Panc1 (cell line): ENCODE measurements around the gene TTBK1. TPM values are rescaled to one million over a fixed set of nuclear protein-coding genes. Genes with fewer than 3 reads are reported as not detected.

Experiments used
- ATAC-seq: fragments of 200-7000 bp; cut with Tn5 transposase; 2 replicates; pipeline ENCODE4 v1.9.1; 2020; ENCODE audit warnings: mild to moderate bottlenecking, moderate library complexity
- BruUV-seq: library from RNA; stranded (reverse); fragments of 400-500 nt; replicated peaks from 2 replicates; lab custom pipeline; 2021; lab: Mats Ljungman, UMichigan
- CTCF ChIA-PET: fragments of 300-600 bp; sonication (Branson Sonifier 250); formaldehyde crosslinking; loops from one replicate; lab custom pipeline; 2022; ENCODE audit warnings: antibody characterized with exemption; lab: Charles Lee
- POLR2A ChIA-PET: fragments of 300-600 bp; sonication (Branson Sonifier 250); formaldehyde crosslinking; loops from one replicate; lab custom pipeline; 2022; ENCODE audit warnings: antibody characterized with exemption; lab: Charles Lee
- DNase-seq: peaks from one replicate; pipeline ENCODE4 v3.0.0-alpha.2; 2010; ENCODE audit warnings: low read depth, low spot score
- H3K27ac ChIP-seq: 2 replicates; pipeline ENCODE4 v1.5.1; 2011; ENCODE audit warnings: mild to moderate bottlenecking, low read length, inconsistent platforms
- H3K27me3 ChIP-seq: fragments of 200-500 bp; sonication (Bioruptor generic); 2 replicates; pipeline ENCODE4 v1.6.0; 2014; ENCODE audit warnings: low read length, inconsistent platforms; ENCODE audit not compliant: control insufficient read depth, insufficient read depth
- H3K36me3 ChIP-seq: fragments of 200-500 bp; sonication (Bioruptor generic); 2 replicates; pipeline ENCODE4 v1.5.1; 2014; ENCODE audit warnings: inconsistent platforms, mild to moderate bottlenecking, low read length, moderate library complexity; ENCODE audit not compliant: control insufficient read depth, insufficient read depth
- H3K4me1 ChIP-seq: 2 replicates; pipeline ENCODE4 v1.5.1; 2011; ENCODE audit warnings: inconsistent platforms, mild to moderate bottlenecking, low read length, moderate library complexity; ENCODE audit not compliant: control insufficient read depth, insufficient read depth
- H3K4me3 ChIP-seq, 2 experiments: 2 replicates each; pipeline ENCODE4 v1.5.1; 2011 to 2012; ENCODE audit warnings: low read depth in 2 of 2, low read length in 2 of 2, mild to moderate bottlenecking in 2 of 2, inconsistent platforms in 1 of 2, moderate library complexity in 1 of 2
- H3K9me3 ChIP-seq: fragments of 200-500 bp; sonication (Bioruptor generic); 2 replicates; pipeline ENCODE4 v1.5.1; 2014; ENCODE audit warnings: low read depth, mild to moderate bottlenecking, inconsistent platforms, low read length, moderate library complexity; ENCODE audit not compliant: control insufficient read depth, insufficient read depth
- CTCF ChIP-seq: fragments of 450-650 bp; IDR thresholded peaks from 2 replicates; pipeline ENCODE4 v1.5.1; 2017; ENCODE audit warnings: mild to moderate bottlenecking
- POLR2AphosphoS5 ChIP-seq: IDR thresholded peaks from 2 replicates; pipeline ENCODE4 v1.6.1; 2012; ENCODE audit warnings: mild to moderate bottlenecking, low read depth, low read length, moderate library complexity
- REST ChIP-seq, 2 experiments: IDR thresholded peaks; 2 replicates each; pipeline ENCODE4 v1.6.1; 2011 to 2012; ENCODE audit warnings: low read depth in 2 of 2, control low read depth in 1 of 2, low read length in 1 of 2, mild to moderate bottlenecking in 1 of 2, moderate library complexity in 1 of 2; ENCODE audit not compliant: insufficient read depth in 1 of 2
- SIN3A ChIP-seq: IDR thresholded peaks from 2 replicates; pipeline ENCODE4 v1.6.1; 2012; ENCODE audit warnings: low read depth, mild to moderate bottlenecking, low read length, moderate library complexity, borderline replicate concordance; ENCODE audit not compliant: insufficient read depth
- TCF7L2 ChIP-seq: IDR thresholded peaks from 2 replicates; pipeline ENCODE4 v1.6.1; 2011; ENCODE audit warnings: mild to moderate bottlenecking, low read depth, low read length, inconsistent platforms
- in situ Hi-C: cut with HindIII; loops from 2 replicates; pipeline ENCODE4 v1.10.0; 2016; ENCODE audit warnings: low sequenced_read_pairs, low pct_unique_long_range_greater_than_20kb
- intact Hi-C: fragments of 100-400 bp; cut with micrococcal nuclease; formaldehyde crosslinking; loops from one replicate; pipeline ENCODE4 v1.10.0; 2022; ENCODE audit not compliant: unreplicated experiment
- total RNA-seq: library from RNA; stranded (reverse); gene quantifications from one replicate; pipeline ENCODE4 v1.2.1, GENCODE V29; 2021; ENCODE audit not compliant: unreplicated experiment

Gene TTBK1
- total RNA-seq, 1 experiment from 2014 or later: 0.10 TPM

GRCh38 chr6:43207286-43207685 lies 36.0 kb upstream of the TTBK1 start:
- CTCF ChIA-PET: no interaction called here
- ATAC-seq: no peak
- no TSS peak for BruUV-seq
- in situ Hi-C loops: no loop called here
- POLR2A ChIA-PET: no interaction called here
- H3K4me3 ChIP-seq: no peak overlapping the region
- no peaks in the 10 kb centered on the region for H3K27me3 ChIP-seq
- no peaks in the 10 kb centered on the region; the same call in 1 of the 2 replicates for H3K36me3 ChIP-seq
- H3K9me3 ChIP-seq: no peaks in the 10 kb centered on the region
- no peak overlapping the region for H3K27ac ChIP-seq
- DNase-seq: no peak
- H3K4me1 ChIP-seq: no peaks in the 10 kb centered on the region
- no peak for TF ChIP-seq CTCF
- TF ChIP-seq TCF7L2: no peak
- TF ChIP-seq REST (IDR thresholded peaks at IDR 0.05; ENCODE audit: insufficient read depth in 1 of 2, low read depth in 2 of 2, low read length in 1 of 2): no peak
- TF ChIP-seq SIN3A: no peak
- TF ChIP-seq POLR2AphosphoS5: no peak
- intact Hi-C loops: no loop called here

DNA sequence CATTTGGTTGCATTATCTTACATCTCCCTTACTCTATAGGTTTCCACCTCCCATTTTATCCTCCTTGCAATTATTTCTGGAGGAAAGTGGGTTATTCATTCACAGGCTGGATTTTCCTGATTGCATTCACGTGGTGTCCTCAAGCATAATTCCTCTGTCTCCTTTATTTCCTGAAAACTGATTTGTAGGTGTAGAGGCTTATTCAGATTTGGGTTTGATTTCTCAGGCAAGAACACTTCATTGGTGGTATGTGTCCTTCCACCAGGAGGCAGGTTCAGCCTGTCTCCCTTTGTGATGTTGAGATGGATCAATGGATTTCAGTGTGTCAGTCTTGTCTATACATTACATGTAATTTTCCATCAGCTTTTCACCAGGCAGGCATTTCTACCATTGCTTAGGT lies 31.3 kb upstream of the TTBK1 start:
- no peaks in the 10 kb centered on the region for H3K9me3 ChIP-seq
- POLR2A ChIA-PET: no interaction called here
- no peak overlapping the region for H3K27ac ChIP-seq
- intact Hi-C loops: no loop called here
- no peak for ATAC-seq
- CTCF ChIA-PET: no interaction called here
- H3K4me1 ChIP-seq: no peaks in the 10 kb centered on the region
- no peaks in the 10 kb centered on the region for H3K27me3 ChIP-seq
- H3K36me3 ChIP-seq: no peaks in the 10 kb centered on the region; the same call in none of the 2 replicates
- TF ChIP-seq CTCF (no peak), REST (IDR thresholded peaks at IDR 0.05; ENCODE audit: insufficient read depth in 1 of 2, low read depth in 2 of 2, low read length in 1 of 2) (no peak), POLR2AphosphoS5 (no peak), TCF7L2 (no peak), SIN3A (no peak)
- H3K4me3 ChIP-seq: no peak overlapping the region
- DNase-seq: no peak
- in situ Hi-C loops: no loop called here
- no TSS peak for BruUV-seq
